OCI-LY7 (cell line): ENCODE measurements around the gene SCN5A.

Experiments
- CTCF ChIP-seq: fragments of 200-600 bp; sonication (generic); conservative IDR thresholded peaks from 2 replicates; pipeline ENCODE4 v1.5.1; 2014; ENCODE audit warnings: mild to moderate bottlenecking, antibody characterized with exemption, low read length, moderate library complexity, mixed read lengths
- EZH2phosphoT487 ChIP-seq: fragments of 200-600 bp; sonication (generic); IDR thresholded peaks from 2 replicates; pipeline ENCODE4 v1.6.1; 2018; ENCODE audit warnings: low read depth, borderline replicate concordance, mild to moderate bottlenecking, mixed run types, antibody characterized with exemption, low read length, moderate library complexity, mixed read lengths

GRCh38 chr3:38608961-38609360 is 40.5 kb downstream of the SCN5A start:
- TF ChIP-seq CTCF (no peak), EZH2phosphoT487 (no peak)
